ENCODE measurements around the gene ZNF614.
"Not testable (repeated sequence)": the region's sequence is repeated elsewhere in the genome, so short reads cannot be mapped to it uniquely, and the experiment has no call there.

The ZNF614 gene

GRCh38 chr19:52028027-52028779 is at the start of gene ZNF614:
Gene ZNF614, minus strand, starts transcription at chr19:52028379. Its CDS starts 2,634 bp downstream, at chr19:52025745.
- DNase-seq (ENCODE audit: low read depth), result peak; percentile 76

DNA sequence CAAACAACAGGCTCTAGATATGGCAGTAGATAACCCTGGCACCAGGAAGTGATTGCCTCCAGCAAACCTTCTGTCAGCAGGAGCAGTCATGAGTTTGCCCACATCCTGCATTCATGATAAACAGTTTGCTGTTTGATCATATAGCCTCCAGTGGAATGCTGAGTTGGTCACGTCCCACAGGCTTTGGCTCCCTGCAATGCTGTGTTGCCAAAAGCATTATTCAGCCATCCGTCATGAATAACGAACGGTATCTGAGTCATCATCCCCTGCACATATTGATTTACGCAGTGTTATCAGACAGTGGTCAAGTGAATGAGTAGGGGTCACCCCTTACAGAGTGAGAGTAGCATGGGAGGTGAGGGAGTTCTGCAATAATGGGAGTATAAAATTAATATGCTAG is 42.3 kb upstream of the ZNF614 start:
- DNase-seq (ENCODE audit: low read depth), result no peak

DNA sequence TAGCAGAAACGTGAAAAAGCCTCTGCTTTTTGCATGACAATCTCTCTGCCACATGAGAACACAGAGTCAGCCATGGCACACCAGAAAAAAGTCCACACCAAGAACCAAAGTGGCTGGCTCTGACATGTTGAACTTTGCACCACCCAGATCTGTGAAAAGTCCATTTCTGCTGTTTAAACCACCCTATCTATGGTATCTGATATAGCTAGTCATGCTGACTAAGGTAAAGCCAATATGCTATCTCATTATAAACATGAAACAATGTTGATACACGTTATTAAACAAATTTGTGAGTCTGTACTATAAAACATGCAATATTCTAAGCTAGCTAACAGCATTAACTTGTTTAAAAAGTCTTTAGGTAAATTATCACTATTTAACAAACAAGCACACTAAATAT is 41.5 kb upstream of the ZNF614 start:
- DNase-seq (ENCODE audit: low read depth), result no peak

DNA sequence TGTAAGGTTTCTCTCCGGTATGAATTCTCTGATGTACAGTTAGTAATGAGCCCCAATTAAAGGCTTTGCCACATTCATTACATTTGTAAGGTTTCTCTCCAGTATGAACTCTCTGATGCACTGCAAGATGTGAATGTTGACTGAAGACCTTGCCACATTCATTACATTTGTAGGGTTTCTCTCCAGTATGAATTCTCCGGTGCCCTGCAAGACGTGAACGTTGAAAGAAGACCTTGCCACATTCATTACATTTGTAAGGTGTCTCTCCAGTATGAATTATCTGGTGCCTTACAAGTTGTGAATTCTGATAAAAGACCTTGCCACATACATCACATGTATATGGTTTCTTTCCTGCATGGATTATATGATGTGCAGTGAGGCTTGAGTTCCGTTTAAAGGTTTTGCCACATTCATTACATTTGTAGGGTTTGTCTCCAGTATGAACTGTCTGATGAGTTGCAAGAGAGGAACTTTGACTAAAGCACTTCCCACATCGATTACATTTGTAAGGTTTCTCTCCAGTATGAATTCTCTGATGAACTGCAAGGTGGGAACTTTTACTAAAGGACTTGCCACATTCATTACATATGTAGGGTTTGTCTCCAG is 38.2 kb upstream of the ZNF614 start:
- DNase-seq (ENCODE audit: low read depth), result no peak

- DNase-seq (ENCODE audit: low read depth), result no peak
Measured at GRCh38 chr19:52065399-52065798, 37.2 kb upstream of the ZNF614 start.

DNA sequence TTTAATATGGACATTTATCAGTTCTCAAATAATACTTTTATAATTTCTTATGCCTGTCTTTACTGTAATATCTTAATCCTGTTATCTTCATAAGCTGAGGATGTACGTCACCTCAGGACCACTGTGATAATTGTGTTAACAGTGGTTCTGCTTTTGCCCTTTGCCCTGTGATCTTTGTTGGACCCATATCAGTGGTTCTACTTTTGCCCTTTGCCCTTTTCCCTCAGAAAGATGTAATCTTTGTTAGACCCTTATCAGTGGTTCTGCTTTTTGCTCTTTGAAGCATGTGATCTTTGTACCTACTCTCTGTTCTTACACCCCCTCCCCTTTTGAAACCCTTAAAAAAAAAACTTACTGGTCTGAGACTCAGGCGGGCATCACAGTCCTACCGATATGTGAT is 28.3 kb upstream of the ZNF614 start:
- not testable (repeated sequence) for DNase-seq (ENCODE audit: low read depth)

GRCh38 chr19:52051736-52052135 is 23.6 kb upstream of the ZNF614 start:
- DNase-seq (ENCODE audit: low read depth), result not testable (repeated sequence)

DNA sequence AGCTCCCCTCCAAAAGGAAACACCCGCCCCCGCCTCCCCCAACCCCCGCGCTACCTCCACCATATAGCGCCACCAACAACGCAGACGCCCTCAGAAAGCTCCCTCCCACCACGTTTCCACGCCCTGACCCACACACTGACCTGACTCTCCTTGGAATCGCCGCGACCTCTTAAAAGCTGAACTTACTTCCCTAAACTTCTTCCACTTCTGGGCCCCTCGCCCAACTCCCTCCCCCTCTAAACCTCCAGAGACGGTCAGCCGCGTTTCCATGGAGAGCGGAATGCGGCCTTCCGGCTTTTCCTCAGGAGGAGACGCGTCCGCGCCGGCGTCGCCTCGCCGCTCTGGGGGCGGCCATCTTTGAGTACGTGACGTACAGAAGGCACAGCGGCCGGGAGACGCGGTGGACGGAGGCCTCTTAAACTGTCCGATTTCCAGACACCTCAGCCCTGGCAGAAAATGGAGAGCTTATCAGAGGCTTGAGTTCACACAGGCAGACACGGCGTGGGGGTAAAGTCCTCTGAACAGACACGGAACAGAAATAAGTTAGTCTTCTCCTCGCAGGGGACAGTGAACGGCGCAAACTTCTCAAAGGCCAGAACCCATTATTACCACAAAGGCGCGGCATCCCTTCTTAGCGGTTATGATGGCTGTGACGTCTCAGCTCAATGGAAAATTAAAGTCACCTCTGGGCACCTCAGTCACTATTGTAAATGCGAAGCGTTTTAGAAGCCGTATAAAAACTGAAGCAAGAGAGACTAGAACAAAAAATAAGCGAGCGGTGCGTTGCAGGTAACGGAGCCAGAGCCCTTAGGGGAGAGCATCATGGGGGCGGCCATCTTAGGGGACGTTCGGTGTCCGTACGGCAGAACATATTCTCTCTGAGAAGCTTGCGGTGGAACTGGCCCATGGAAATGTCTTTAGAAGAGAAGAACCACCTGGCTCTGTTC is 20.6 kb upstream of the ZNF614 start, which contains the start of gene ZNF432:
ZNF432 (minus strand) TSS at position 284 of the 947 bp plus-strand sequence. CDS start 1,970 bp downstream, outside the sequence.
- peak; percentile 66 for DNase-seq (ENCODE audit: low read depth)

GRCh38 chr19:52039169-52039568 is 11.0 kb upstream of the ZNF614 start:
- DNase-seq (ENCODE audit: low read depth), result no peak

DNA sequence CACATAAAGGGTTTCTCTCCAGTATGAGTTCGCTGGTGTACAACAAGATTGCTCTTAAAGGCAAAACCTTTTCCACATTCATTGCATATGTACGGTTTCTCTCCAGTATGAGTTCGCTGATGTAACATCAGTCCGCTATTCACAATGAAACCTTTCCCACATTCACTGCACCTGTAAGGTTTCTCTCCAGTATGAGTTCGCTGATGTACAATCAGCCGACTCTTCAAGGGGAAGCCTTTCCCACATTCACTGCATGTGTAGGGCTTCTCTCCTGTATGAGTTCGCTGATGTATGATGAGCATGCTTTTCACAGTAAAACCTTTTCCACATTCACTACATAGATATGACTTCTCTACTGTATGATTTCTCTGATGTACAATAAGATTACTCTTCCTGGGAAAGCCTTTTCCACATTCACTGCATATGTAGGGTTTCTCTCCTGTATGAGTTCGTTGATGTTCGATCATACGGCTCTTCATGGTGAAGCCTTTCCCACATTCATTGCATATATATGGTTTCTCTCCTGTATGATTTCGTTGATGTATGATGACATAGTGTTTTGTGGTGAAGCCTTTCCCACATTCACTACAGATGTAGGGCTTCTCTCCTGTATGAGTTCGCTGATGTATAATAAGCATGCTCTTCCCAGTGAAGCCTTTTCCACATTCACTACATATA is 6.0 kb upstream of the ZNF614 start:
- DNase-seq (ENCODE audit: low read depth), result no peak

- no peak for DNase-seq (ENCODE audit: low read depth)
Measured at GRCh38 chr19:52028780-52029123, 573 bp upstream of the ZNF614 start.

- DNase-seq (ENCODE audit: low read depth), result not testable (repeated sequence)
Measured at GRCh38 chr19:52026255-52026990, 1.8 kb downstream of the ZNF614 start.

GRCh38 chr19:52024478-52024877 is 3.7 kb downstream of the ZNF614 start:
- DNase-seq (ENCODE audit: low read depth), result not testable (repeated sequence)

DNA sequence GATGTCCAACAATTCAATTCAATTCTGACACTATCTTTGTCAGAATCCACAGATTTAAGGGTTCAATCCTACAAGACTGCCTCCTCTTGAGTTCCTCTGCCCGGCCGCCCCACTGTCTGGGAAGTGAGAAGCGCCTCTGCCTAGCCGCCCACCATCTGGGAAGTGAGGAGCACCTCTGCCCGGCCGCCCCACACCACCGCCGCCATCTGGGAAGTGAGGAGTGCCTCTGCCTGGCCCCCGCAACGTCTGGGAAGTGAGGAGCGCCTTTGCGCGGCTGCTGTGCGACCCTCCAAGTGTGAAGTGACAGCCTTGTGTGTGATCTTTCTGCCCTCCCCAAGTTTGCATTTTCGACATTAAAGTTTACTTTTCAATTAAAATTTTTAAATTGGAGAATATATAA is 6.0 kb downstream of the ZNF614 start:
- no peak for DNase-seq (ENCODE audit: low read depth)

DNA sequence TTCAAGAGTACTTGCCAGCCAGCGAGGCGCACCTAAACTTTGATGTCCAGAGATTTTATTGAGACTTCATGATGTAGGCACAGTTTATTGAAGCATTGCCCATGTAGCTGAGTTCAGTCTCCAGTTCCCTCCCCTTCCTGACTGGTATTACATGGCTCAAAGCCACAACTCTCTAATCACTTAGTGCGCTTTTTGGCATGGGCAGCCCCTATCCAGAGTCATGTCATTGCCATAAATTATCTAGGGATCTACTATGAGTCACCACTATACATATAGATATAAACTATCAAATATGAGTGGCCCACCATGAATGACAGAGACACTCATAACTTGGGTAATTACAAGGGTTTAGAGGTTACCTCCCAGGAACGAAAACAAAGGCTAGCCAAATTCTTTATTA is 7.7 kb downstream of the ZNF614 start:
- no peak for DNase-seq (ENCODE audit: low read depth)

GRCh38 chr19:52010674-52011073 is 17.5 kb downstream of the ZNF614 start:
- no peak for DNase-seq (ENCODE audit: low read depth)

DNA sequence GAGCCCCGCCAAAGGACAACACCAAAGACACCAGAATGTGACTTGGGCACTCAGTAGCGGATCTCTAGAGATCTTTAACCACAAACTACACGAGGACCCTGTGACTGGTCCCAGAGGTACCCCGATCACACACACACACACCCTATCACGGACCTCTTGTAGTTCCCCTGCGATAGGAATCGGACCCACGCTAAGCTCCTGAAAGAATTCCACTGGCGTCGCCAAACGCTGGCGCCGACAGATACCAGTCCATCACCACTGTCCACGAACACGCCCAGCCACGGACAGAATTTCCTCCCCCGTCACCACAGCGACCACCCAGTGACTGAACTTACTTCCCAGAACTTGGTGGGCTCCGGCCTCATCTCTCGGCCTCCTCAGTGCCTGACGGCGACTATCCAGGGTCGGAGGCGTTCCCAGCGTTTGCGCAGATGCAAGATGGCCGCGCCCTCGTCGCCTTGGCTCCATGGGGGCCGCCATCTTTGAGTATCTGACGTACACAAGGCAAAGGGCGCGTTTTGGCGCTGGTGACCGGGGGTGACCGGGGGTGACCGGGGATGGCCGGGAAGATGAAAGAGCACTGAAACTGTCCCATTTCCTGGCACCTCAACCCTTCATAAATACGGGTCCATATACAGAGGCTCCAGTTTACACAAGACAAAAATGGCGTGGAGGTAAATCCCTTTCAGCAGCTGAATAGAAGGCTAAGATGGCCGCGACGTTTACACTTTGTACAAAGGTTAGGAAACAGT is 20.2 kb downstream of the ZNF614 start, which contains the start of gene ZNF615:
ZNF615 (minus strand) TSS at position 406 of the 752 bp plus-strand sequence. CDS start 4,500 bp downstream, outside the sequence.
- peak; percentile 83 for DNase-seq (ENCODE audit: low read depth)

GRCh38 chr19:52007451-52007805 is 20.8 kb downstream of the ZNF614 start:
- DNase-seq (ENCODE audit: low read depth), result no peak

DNA sequence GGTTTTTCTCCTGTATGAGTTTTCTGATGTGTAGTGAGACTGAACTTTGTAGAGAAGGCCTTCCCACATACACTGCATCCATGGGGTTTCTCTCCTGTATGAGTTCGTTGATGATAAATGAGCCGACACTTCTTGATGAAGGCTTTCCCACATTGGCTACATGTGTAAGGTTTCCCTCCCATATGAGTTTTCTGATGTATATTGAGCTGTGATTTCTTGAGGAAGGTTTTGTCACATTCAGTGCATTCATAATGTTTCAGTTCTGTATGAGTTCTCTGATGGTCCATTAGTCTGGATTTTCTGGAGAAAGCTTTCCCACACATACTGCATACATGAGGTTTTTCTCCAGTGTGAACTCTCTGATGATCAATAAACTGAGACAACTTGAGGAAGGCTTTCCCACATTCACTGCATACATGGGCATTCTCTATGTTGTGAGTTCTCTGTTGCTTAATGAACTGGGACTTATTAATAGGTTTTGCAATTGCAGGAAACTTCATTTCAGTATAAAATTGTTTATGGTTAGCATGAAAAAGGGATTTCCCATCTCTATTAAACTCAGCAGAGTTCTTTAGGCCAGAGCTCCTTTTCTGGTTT is 34.0 kb downstream of the ZNF614 start:
- DNase-seq (ENCODE audit: low read depth), result no peak

DNA sequence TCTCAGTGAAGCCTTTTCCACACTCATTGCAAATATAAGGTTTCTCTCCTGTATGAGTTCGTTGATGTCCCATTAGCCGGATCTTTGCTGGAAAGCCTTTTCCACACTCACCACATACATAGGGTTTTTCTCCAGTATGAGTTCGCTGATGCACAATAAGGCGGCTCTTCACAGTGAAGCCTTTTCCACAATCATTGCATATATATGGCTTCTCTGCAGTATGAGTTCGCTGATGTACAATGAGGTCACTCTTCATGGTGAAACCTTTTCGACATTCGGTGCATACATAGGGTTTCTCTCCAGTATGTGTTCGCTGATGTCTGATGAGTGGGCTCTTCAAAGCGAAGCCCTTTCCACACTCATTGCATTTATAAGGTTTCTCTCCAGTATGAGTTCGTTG is 34.8 kb downstream of the ZNF614 start:
- no peak for DNase-seq (ENCODE audit: low read depth)
